Ovary (tissue), 9 donors: Measurements from ENCODE around the gene SPATA25. TPM values are rescaled to one million over a fixed set of nuclear protein-coding genes. Genes with fewer than 3 reads are reported as not detected.

Experiments
- DNase-seq, 5 donors: peaks; one replicate each; pipeline ENCODE4 v3.0.0-alpha.2; 2019 to 2020
- H3K27ac ChIP-seq, 2 donors: fragments of 200-600 bp; one replicate each; pipeline versions ENCODE4 v1.5.1 to v1.8.0; 2019 to 2022
- H3K27me3 ChIP-seq: fragments of 200-600 bp; one replicate; pipeline ENCODE4 v1.8.0; 2022
- H3K36me3 ChIP-seq: fragments of 200-600 bp; sonication (generic); one replicate; pipeline ENCODE4 v1.5.1; 2019
- H3K4me1 ChIP-seq: one replicate; pipeline ENCODE4 v1.8.1; 2013; ENCODE audit warnings: mild to moderate bottlenecking, moderate library complexity; ENCODE audit not compliant: insufficient read depth
- H3K4me3 ChIP-seq: fragments of 200-600 bp; sonication (generic); one replicate; pipeline ENCODE4 v1.5.1; 2017
- H3K9me3 ChIP-seq, 2 donors: fragments of 200-600 bp in 1 of 2; sonication (generic) in 1 of 2; one replicate each; pipeline versions ENCODE4 v1.5.1 to v1.8.1; 2013 to 2019; ENCODE audit warnings: mild to moderate bottlenecking in 1 of 2, moderate library complexity in 1 of 2
- EP300 ChIP-seq: sonication (generic); formaldehyde crosslinking; IDR thresholded peaks from one replicate; pipeline ENCODE4 v1.6.1; 2017; ENCODE audit warnings: antibody characterized with exemption
- POLR2A ChIP-seq: fragments of 450-650 bp; IDR thresholded peaks from one replicate; pipeline ENCODE4 v1.6.1; 2017; ENCODE audit warnings: antibody characterized with exemption, mild to moderate bottlenecking, moderate library complexity
- WGBS, 3 donors: extraction: QIAGEN DNeasy Blood & Tissue Kit in 1 of 3; methylation state at CpG; one replicate each; pipeline versions ENCODE4 v1.1.5 to v1.1.7; 2013 to 2017; 5-methylcytosine and 5-hydroxymethylcytosine counted together
- intact Hi-C, 4 donors: fragments of 100-400 bp; cut with DNase I; formaldehyde crosslinking; loops; one replicate each; pipeline versions ENCODE4 v1.11.0 to v1.15.1; 2022 to 2023
- polyA plus RNA-seq, 2 donors: library from polyadenylated mRNA; stranded (reverse); fragments of 200-250 nt in 1 of 2; fragments of 350-450 nt in 1 of 2; fragmentation: Illumina TruSeq in 1 of 2; extraction: RNeasy Lipid Tissue Mini Kit (QIAGEN cat#74804) in 1 of 2; gene quantifications; one replicate each; pipeline ENCODE4 v1.2.3, GENCODE V29; 2013 to 2014
- total RNA-seq, 7 donors: library from RNA; depleted of rRNA in 2 of 7; stranded (reverse); fragments of >200 nt in 2 of 7; fragmentation: NEBNext Ultra II Directional in 3 of 7; extraction: Animal tissue kit (Norgen Biotek cat#: 25700) in 3 of 7; gene quantifications; one replicate each; pipeline versions ENCODE4 v1.1.0 to v1.2.4, GENCODE V29; 2016 to 2023
- TF ChIP-seq, protein P1 (sequence below), 3 donors: fragments of 450-650 bp in 2 of 3; fragments of 200-600 bp in 1 of 3; IDR thresholded peaks; one replicate each; pipeline versions ENCODE4 v1.5.1 to v1.8.0; 2016 to 2022; ENCODE audit warnings: antibody characterized with exemption in 3 of 3, mild to moderate bottlenecking in 1 of 3
- donor health status: DM: no; HTN: no; CAD: no; lungs with moderate emphysema.
- donor health status: DM: no; HTN: no; CAD: no.
- donor health status: Bipolar disorder and iron deficiency.
- donor health status: DM: yes; HTN: yes; CAD: no.
- donor health status: DM: no; HTN: no; CAD: no.
- donor health status: DM: yes; HTN: yes; CAD: no.

The SPATA25 gene
- total and polyA plus RNA-seq, 9 donors, result 4.2 to 7.5 (median 5.7) TPM; not detected in 1

DNA sequence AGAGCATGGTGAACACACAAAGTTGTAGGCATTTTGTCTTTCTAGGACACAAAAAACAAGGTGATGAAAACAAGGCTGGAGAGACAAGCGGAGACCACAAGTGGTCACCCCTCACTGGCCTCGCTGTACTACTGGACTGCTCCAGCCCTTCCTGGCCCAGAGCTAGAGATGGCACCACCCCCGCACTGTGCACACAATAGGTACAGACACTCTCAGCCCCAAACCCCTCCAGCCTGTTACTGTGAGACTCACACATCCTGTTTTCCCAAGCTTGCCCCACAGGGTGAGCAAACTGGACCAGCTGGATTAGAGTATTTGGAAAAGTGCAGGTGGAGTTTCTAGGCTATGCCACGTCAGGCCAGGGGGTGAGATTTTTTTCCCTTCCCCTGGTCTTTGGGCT is 14.8 kb downstream of the SPATA25 start:
- TF ChIP-seq POLR2A (no peak), EP300 (no peak)
- TF ChIP-seq, protein P1, sequence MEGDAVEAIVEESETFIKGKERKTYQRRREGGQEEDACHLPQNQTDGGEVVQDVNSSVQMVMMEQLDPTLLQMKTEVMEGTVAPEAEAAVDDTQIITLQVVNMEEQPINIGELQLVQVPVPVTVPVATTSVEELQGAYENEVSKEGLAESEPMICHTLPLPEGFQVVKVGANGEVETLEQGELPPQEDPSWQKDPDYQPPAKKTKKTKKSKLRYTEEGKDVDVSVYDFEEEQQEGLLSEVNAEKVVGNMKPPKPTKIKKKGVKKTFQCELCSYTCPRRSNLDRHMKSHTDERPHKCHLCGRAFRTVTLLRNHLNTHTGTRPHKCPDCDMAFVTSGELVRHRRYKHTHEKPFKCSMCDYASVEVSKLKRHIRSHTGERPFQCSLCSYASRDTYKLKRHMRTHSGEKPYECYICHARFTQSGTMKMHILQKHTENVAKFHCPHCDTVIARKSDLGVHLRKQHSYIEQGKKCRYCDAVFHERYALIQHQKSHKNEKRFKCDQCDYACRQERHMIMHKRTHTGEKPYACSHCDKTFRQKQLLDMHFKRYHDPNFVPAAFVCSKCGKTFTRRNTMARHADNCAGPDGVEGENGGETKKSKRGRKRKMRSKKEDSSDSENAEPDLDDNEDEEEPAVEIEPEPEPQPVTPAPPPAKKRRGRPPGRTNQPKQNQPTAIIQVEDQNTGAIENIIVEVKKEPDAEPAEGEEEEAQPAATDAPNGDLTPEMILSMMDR (IDR thresholded peaks at IDR 0.05), result no peak
- intact Hi-C loops, result no loop called here
- DNase-seq, result no peak

DNA sequence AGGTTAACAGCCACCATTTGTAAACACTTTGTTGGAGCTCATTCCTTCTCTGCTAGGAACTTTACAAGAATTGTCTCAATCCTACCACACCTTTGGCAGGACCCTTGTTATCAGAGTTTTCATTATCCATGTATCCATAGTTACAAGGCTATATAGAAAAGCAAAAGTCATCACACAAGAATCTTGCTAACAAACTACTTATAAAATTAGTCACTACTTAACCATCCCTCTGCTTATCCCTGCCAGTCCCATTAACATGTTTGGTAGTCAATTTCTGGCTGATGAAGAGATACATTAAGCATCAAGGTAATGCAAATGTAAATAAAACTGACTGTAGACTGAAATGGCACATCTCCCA is 19.6 kb downstream of the SPATA25 start:
- H3K27ac ChIP-seq, result peak overlapping the region in 1 of 2 donors; percentile 69
- intact Hi-C loops, result no loop called here

More for the DNA sequence above, 14.8 kb downstream of the SPATA25 start:
- no peak overlapping the region for H3K4me3 ChIP-seq
- H3K4me1 ChIP-seq, result peaks cover 1% of the 10 kb centered on the region
- H3K36me3 ChIP-seq, result no peaks in the 10 kb centered on the region
- 88 to 93% (median 92%) methylated on average over 4 of the region's 4 CpGs for WGBS, 3 donors
- H3K27ac ChIP-seq, result no peak overlapping the region
- H3K9me3 ChIP-seq, result no peaks in the 10 kb centered on the region
- no peaks in the 10 kb centered on the region for H3K27me3 ChIP-seq

DNA sequence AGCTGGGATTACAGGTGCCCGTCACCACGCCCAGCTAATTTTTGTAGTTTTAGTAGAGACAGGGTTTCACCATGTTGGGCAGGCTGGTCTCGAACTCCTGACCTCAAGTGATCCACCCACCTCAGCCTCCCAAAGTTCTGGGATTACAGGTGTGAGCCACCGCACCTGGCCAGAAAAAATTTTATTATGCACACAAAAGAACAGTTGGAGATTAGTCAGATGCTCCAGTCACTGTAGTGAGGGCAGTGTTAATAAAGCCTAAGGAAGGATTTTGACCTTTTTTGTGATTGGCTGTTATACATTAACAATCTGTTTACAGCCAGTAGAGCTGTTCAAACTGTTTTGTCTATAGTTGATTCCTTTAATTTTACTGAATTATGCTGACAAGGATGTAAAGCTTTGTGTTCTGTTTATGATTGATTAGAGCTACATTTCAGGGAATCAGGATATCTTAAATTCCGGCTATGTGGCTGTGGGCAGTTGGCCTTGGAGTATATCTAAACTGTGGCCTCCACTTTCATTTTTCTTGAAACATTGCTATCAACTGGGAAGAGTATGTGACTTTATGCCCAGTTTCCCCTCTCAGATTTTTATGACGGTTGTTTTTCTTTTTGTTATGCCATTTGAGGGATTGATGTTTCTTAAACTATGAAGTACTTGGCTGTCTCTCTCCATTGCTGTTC is 20.1 kb downstream of the SPATA25 start:
- TF ChIP-seq, protein P1 (IDR thresholded peaks at IDR 0.05), result no peak
- TF ChIP-seq POLR2A, result no peak
- no peak for TF ChIP-seq EP300
- Histone ChIP-seq H3K36me3 (no peaks in the 10 kb centered on the region), H3K4me1 (peaks cover 1% of the 10 kb centered on the region), H3K27ac (peak overlapping the region in 1 of 2 donors; percentile 69), H3K9me3 (no peaks in the 10 kb centered on the region), H3K27me3 (no peaks in the 10 kb centered on the region), H3K4me3 (no peak overlapping the region)
- peak in 1 of 5 donors; percentile 17 for DNase-seq
- 55 to 72% (median 66%) methylated on average over 6 of the region's 6 CpGs for WGBS, 3 donors
- intact Hi-C loops, result no loop called here

More for the DNA sequence above, 19.6 kb downstream of the SPATA25 start:
- Histone ChIP-seq H3K4me3 (no peak overlapping the region), H3K9me3 (no peaks in the 10 kb centered on the region), H3K27me3 (no peaks in the 10 kb centered on the region), H3K4me1 (peaks cover 1% of the 10 kb centered on the region), H3K36me3 (no peaks in the 10 kb centered on the region)
- DNase-seq, result no peak
- TF ChIP-seq EP300 (no peak), POLR2A (no peak)

DNA sequence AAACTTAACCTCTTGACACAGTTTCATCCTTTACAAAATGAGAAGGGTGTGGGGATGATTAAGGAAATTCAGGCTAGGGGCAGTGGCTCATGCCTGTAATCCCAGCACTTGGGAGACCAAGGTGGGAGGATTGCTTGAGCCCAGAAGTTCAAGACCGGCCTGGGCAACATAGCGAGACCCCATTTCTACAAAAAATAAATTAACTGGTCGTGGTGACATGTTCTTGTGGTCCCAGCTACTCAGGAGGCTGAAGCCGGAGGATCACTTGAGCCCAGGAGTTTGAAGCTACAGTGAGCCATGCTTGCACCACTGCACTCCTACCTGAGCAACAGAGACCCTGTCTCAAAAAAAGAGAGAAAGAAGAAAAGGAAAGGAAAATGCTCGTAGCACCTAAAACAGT is 21.0 kb downstream of the SPATA25 start:
- Histone ChIP-seq H3K4me3 (no peak overlapping the region), H3K36me3 (no peaks in the 10 kb centered on the region), H3K27me3 (no peaks in the 10 kb centered on the region), H3K9me3 (no peaks in the 10 kb centered on the region), H3K27ac (peak overlapping the region in 1 of 2 donors; percentile 69), H3K4me1 (peaks cover 1% of the 10 kb centered on the region)
- TF ChIP-seq EP300 (no peak), POLR2A (no peak)
- WGBS, 3 donors, result 91 to 94% (median 92%) methylated on average over 5 of the region's 5 CpGs
- DNase-seq, result peak in 1 of 5 donors; percentile 9
- intact Hi-C loops, result no loop called here

- H3K27ac ChIP-seq, result no peak overlapping the region
- H3K4me1 ChIP-seq, result peaks cover 1% of the 10 kb centered on the region
- intact Hi-C loops, result no loop called here
- TF ChIP-seq POLR2A (no peak), EP300 (no peak)
- TF ChIP-seq, protein P1 (IDR thresholded peaks at IDR 0.05), result no peak
- no peaks in the 10 kb centered on the region for H3K27me3 ChIP-seq
- no peaks in the 10 kb centered on the region for H3K9me3 ChIP-seq
- no peak overlapping the region for H3K4me3 ChIP-seq
- no peaks in the 10 kb centered on the region for H3K36me3 ChIP-seq
- 85 to 90% (median 87%) methylated on average over 7 of the region's 7 CpGs for WGBS, 3 donors
- peak in 1 of 5 donors; percentile 4 for DNase-seq
Measured at GRCh38 chr20:45863543-45864470, 23.6 kb downstream of the SPATA25 start.
